Body of pancreas (tissue), 4 donors: ENCODE data around the gene NACC1. TPM values are rescaled to one million over a fixed set of nuclear protein-coding genes. Genes with fewer than 3 reads are reported as not detected.

Experiments used
- ATAC-seq: fragments of 150-250 bp; one replicate; pipeline ENCODE4 v1.9.1; 2016
- DNase-seq, 4 donors: peaks; one replicate each; pipeline ENCODE4 v3.0.0-alpha.2; 2019
- H3K27ac ChIP-seq, 4 donors: fragments of 200-600 bp; sonication (generic); 1 replicate in 3 of 4; 2 replicates in 1 of 4; pipeline versions ENCODE4 v1.5.1 to v1.6.1; 2016 to 2019; ENCODE audit warnings: mild to moderate bottlenecking in 1 of 4, mixed read lengths in 1 of 4, moderate library complexity in 1 of 4
- H3K27me3 ChIP-seq, 2 donors: fragments of 200-600 bp; sonication (generic); one replicate each; pipeline ENCODE4 v1.6.0; 2016; ENCODE audit warnings: mild to moderate bottlenecking in 1 of 2
- H3K36me3 ChIP-seq, 2 donors: fragments of 200-600 bp; sonication (generic); replicated peaks in 1 of 2; 2 replicates each; pipeline ENCODE4 v1.5.1; 2016; ENCODE audit warnings: low read depth in 2 of 2; ENCODE audit not compliant: insufficient read depth in 1 of 2
- H3K4me1 ChIP-seq: fragments of 200-600 bp; sonication (generic); one replicate; pipeline ENCODE4 v1.6.0; 2016
- H3K4me3 ChIP-seq, 2 donors: fragments of 200-600 bp; sonication (generic); 1 replicate in 1 of 2; 2 replicates in 1 of 2; pipeline ENCODE4 v1.5.1; 2016 to 2019
- H3K9me3 ChIP-seq, 3 donors: fragments of 200-600 bp; sonication (generic); 1 replicate in 2 of 3; 2 replicates in 1 of 3; pipeline ENCODE4 v1.5.1; 2016
- CTCF ChIP-seq, 7 experiments: fragments of 450-650 bp in 4 of 7; fragments of 200-600 bp in 3 of 7; sonication (generic) in 3 of 7; IDR thresholded peaks; one replicate each; pipeline ENCODE4 v1.5.1; 2016 to 2019; ENCODE audit warnings: antibody characterized with exemption in 7 of 7
- POLR2A ChIP-seq, 3 donors: fragments of 450-650 bp; IDR thresholded peaks; one replicate each; pipeline ENCODE4 v1.6.1; 2016; ENCODE audit warnings: antibody characterized with exemption in 3 of 3, mild to moderate bottlenecking in 2 of 3
- WGBS, 2 donors: methylation state at CpG; one replicate each; pipeline ENCODE4 v1.1.5; 2017; 5-methylcytosine and 5-hydroxymethylcytosine counted together
- intact Hi-C: fragments of 100-400 bp; cut with DNase I; formaldehyde crosslinking; loops from one replicate; pipeline ENCODE4 v1.15.1; 2023
- total RNA-seq, 2 donors: library from RNA; depleted of rRNA; stranded (reverse); fragments of >200 nt; gene quantifications; one replicate each; pipeline ENCODE4 v1.1.0, GENCODE V29; 2016

NACC1 gene
- total RNA-seq, 2 donors from 2014 or later, result 6.0 to 15.5 TPM

GRCh38 chr19:13115936-13116281 is 2.2 kb upstream of the NACC1 start:
- 0 to 1% methylated on average over 2 to 18 of the region's 18 CpGs for whole genome bisulfite sequencing, 2 donors
- TF ChIP-seq POLR2A (IDR thresholded peaks at IDR 0.05) (no peak), CTCF (IDR thresholded peaks at IDR 0.05) (no peak)
- intact Hi-C loops, result no loop called here
- Histone ChIP-seq H3K9me3 (no peaks in the 10 kb centered on the region), H3K4me3 (peak overlapping the region; percentile 71 to 89), H3K4me1 (peaks cover 36% of the 10 kb centered on the region), H3K27ac (peak overlapping the region in 3 of 4 donors; percentile 33 to 80 (median 77)), H3K36me3 (peaks cover 0 to 4% of the 10 kb centered on the region in 2 donors), H3K27me3 (no peaks in the 10 kb centered on the region)
- ATAC-seq (no peak), DNase-seq (no peak)

GRCh38 chr19:13116282-13117175 is 1.5 kb upstream of the NACC1 start, which contains the start of gene TRMT1:
TRMT1 (minus strand) TSS chr19:13116740; CDS start chr19:13116399, 341 bp downstream.
- Histone ChIP-seq H3K4me3 (peak within 1 kb of the TSS; percentile 71 to 89), H3K9me3 (no peaks in the 10 kb centered on the region), H3K36me3 (peaks cover 0 to 4% of the 10 kb centered on the region in 2 donors), H3K27me3 (no peaks in the 10 kb centered on the region), H3K27ac (peak within 1 kb of the TSS; percentile 33 to 80 (median 60)), H3K4me1 (peaks cover 36% of the 10 kb centered on the region)
- DNase-seq (peak; percentile 91 to 95 (median 93)), ATAC-seq (peak; percentile 79)
- peak in 1 of 7 experiments; percentile 1 for TF ChIP-seq CTCF (IDR thresholded peaks at IDR 0.05)
- peak in 2 of 3 donors; percentile 44 to 51 for TF ChIP-seq POLR2A (IDR thresholded peaks at IDR 0.05)
- intact Hi-C loops, result no loop called here
- 0% methylated on average over 17 to 51 of the region's 51 CpGs for WGBS, 2 donors

DNA sequence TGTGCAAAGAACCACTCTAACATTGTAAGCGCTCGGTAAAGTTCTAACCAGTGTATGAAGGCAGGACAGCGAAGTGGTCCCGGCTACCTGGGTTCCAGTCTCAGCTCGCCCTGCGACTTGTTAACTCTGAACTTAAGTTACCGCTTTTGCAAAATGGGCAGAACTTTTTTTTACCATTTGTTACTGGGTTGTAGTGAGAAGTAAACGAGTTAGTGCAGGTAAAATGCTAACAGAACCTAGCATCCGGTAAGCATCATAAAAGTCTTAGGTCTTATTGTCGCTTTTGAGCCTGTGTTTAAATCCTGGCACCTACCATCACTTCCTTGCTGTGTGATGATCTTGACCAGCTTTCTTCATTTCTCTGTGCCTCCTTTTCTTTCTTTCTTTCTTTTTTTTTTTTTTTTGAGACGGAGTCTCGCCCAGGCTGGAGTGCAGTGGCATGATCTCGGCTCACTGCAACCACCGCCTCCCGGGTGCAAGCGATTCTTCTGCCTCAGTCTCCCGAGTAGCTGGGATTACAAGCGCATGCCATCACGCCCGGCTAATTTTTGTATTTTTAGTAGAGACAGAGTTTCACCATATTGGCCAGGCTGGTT is 790 bp upstream of the NACC1 start:
- intact Hi-C loops, result no loop called here
- H3K4me3 ChIP-seq, result peak overlapping the region; percentile 71 to 89
- WGBS, 2 donors, result 11 to 12% methylated on average over 20 of the region's 20 CpGs
- no peaks in the 10 kb centered on the region for H3K27me3 ChIP-seq
- H3K4me1 ChIP-seq, result peaks cover 36% of the 10 kb centered on the region
- peak overlapping the region; percentile 33 to 80 (median 60) for H3K27ac ChIP-seq
- peaks cover 0 to 4% of the 10 kb centered on the region in 2 donors for H3K36me3 ChIP-seq
- ATAC-seq (no peak), DNase-seq (no peak)
- H3K9me3 ChIP-seq, result no peaks in the 10 kb centered on the region
- TF ChIP-seq POLR2A (IDR thresholded peaks at IDR 0.05) (no peak), CTCF (IDR thresholded peaks at IDR 0.05) (no peak)

- WGBS, 2 donors, result 0 to 1% methylated on average over 36 to 51 of the region's 57 CpGs
- Histone ChIP-seq H3K27me3 (no peaks in the 10 kb centered on the region), H3K9me3 (no peaks in the 10 kb centered on the region), H3K4me3 (peak overlapping the region; percentile 83 to 89), H3K4me1 (peaks cover 36% of the 10 kb centered on the region), H3K27ac (peak overlapping the region in 3 of 4 donors; percentile 24 to 53 (median 39)), H3K36me3 (no peaks in the 10 kb centered on the region)
- DNase-seq, result peak in 3 of 4 donors; percentile 45 to 50 (median 49)
- intact Hi-C loops, result no loop called here
- no peak for TF ChIP-seq POLR2A (IDR thresholded peaks at IDR 0.05)
- no peak for TF ChIP-seq CTCF (IDR thresholded peaks at IDR 0.05)
- peak; percentile 7 for ATAC-seq
These were observed 545 bp downstream of the NACC1 start for GRCh38 chr19:13118424-13119193.
